IPS-11a (cell line): ENCODE measurements around the gene JMJD7.

Source experiments
- H3K4me3 ChIP-seq: one replicate; pipeline ENCODE4 v1.5.1; 2013; ENCODE audit warnings: low read depth, low read length, control low read depth

Gene JMJD7

GRCh38 chr15:41861736-41862356 lies 34.0 kb downstream of the JMJD7 start:
- no peak overlapping the region for H3K4me3 ChIP-seq

GRCh38 chr15:41862515-41863116 lies 34.7 kb downstream of the JMJD7 start:
- H3K4me3 ChIP-seq = no peak overlapping the region

GRCh38 chr15:41865490-41866055 lies 37.7 kb downstream of the JMJD7 start:
- H3K4me3 ChIP-seq = no peak overlapping the region

- no peak overlapping the region for H3K4me3 ChIP-seq
These were observed 38.4 kb downstream of the JMJD7 start for GRCh38 chr15:41866263-41866703.

- no peak overlapping the region for H3K4me3 ChIP-seq
These were observed 39.1 kb downstream of the JMJD7 start for GRCh38 chr15:41866872-41867579.

GRCh38 chr15:41868321-41868720 lies 40.4 kb downstream of the JMJD7 start:
- H3K4me3 ChIP-seq = no peak overlapping the region

GRCh38 chr15:41869770-41870688 lies 42.1 kb downstream of the JMJD7 start:
- no peak overlapping the region for H3K4me3 ChIP-seq

GRCh38 chr15:41870689-41871081 lies 42.8 kb downstream of the JMJD7 start:
- no peak overlapping the region for H3K4me3 ChIP-seq

GRCh38 chr15:41871175-41871905 lies 43.4 kb downstream of the JMJD7 start:
- H3K4me3 ChIP-seq = no peak overlapping the region

- no peak overlapping the region for H3K4me3 ChIP-seq
These were observed 44.4 kb downstream of the JMJD7 start for GRCh38 chr15:41872166-41872747.

GRCh38 chr15:41873711-41874110 lies 45.8 kb downstream of the JMJD7 start:
- no peak overlapping the region for H3K4me3 ChIP-seq

- no peak overlapping the region for H3K4me3 ChIP-seq
These were observed 46.8 kb downstream of the JMJD7 start for GRCh38 chr15:41874736-41875135.

GRCh38 chr15:41876007-41876406 lies 48.1 kb downstream of the JMJD7 start:
- H3K4me3 ChIP-seq = no peak overlapping the region

GRCh38 chr15:41876689-41877088 lies 48.8 kb downstream of the JMJD7 start:
- no peak overlapping the region for H3K4me3 ChIP-seq

- no peak overlapping the region for H3K4me3 ChIP-seq
These were observed 49.9 kb downstream of the JMJD7 start for GRCh38 chr15:41877631-41878354.

GRCh38 chr15:41878355-41878699 lies 50.4 kb downstream of the JMJD7 start:
- H3K4me3 ChIP-seq = no peak overlapping the region

- no peak overlapping the region for H3K4me3 ChIP-seq
These were observed 51.5 kb downstream of the JMJD7 start for GRCh38 chr15:41879321-41879845.

- no peak overlapping the region for H3K4me3 ChIP-seq
These were observed 52.4 kb downstream of the JMJD7 start for GRCh38 chr15:41880156-41880877.
